IPS-20b (cell line): Measurements from ENCODE around the gene SEZ6L.

Experiments used
- H3K27ac ChIP-seq: one replicate; pipeline ENCODE4 v1.5.1; 2013; ENCODE audit warnings: low read length
- H3K27me3 ChIP-seq: 2 replicates; pipeline ENCODE4 v1.6.1; 2013; ENCODE audit warnings: mild to moderate bottlenecking, low read length, inconsistent platforms; ENCODE audit not compliant: insufficient read depth
- H3K36me3 ChIP-seq: 2 replicates; pipeline ENCODE4 v1.6.1; 2013; ENCODE audit warnings: low read depth, mild to moderate bottlenecking, inconsistent platforms, low read length, moderate library complexity; ENCODE audit not compliant: insufficient read depth
- H3K4me1 ChIP-seq: 2 replicates; pipeline ENCODE4 v1.6.1; 2013; ENCODE audit warnings: mild to moderate bottlenecking, control low read depth, inconsistent platforms, low read length, moderate library complexity; ENCODE audit not compliant: insufficient read depth
- H3K4me3 ChIP-seq: 2 replicates; pipeline ENCODE4 v1.5.1; 2013; ENCODE audit warnings: mild to moderate bottlenecking, low read length, inconsistent platforms
- H3K9ac ChIP-seq: 2 replicates; pipeline ENCODE4 v1.6.1; 2013; ENCODE audit warnings: low read depth, mild to moderate bottlenecking, inconsistent platforms, low read length, moderate library complexity
- H3K9me3 ChIP-seq: 2 replicates; pipeline ENCODE4 v1.6.1; 2013; ENCODE audit warnings: mild to moderate bottlenecking, low read depth, low read length, inconsistent platforms; ENCODE audit not compliant: insufficient read depth

SEZ6L gene

DNA sequence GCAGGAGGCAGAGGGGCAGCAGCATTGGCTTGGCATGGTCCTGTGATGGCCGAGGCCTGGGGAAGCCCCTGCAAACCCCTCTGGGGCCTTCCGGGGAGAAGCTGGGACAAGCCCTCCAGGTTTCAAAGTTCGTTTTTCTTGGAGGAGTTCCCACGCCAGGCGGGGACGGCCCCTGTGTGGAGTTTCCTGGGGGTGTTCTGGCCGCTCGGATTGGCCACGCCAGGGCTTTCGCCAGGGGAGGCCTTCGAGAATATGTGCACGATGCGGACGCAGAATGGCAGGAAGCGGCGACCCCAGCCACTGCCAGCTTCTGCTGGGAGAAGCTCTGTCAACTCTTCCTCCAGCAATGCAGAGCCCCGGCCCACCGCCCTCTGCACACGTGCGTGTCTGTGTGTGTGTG, 157.5 kb downstream of the SEZ6L start:
- no peaks in the 10 kb centered on the region; the same call in 1 of the 2 replicates for H3K27me3 ChIP-seq
- no peak overlapping the region for H3K9ac ChIP-seq
- no peaks in the 10 kb centered on the region for H3K36me3 ChIP-seq
- H3K27ac ChIP-seq = no peak overlapping the region
- H3K4me3 ChIP-seq = no peak overlapping the region
- no peaks in the 10 kb centered on the region for H3K9me3 ChIP-seq
- no peaks in the 10 kb centered on the region; the same call in 1 of the 2 replicates for H3K4me1 ChIP-seq

DNA sequence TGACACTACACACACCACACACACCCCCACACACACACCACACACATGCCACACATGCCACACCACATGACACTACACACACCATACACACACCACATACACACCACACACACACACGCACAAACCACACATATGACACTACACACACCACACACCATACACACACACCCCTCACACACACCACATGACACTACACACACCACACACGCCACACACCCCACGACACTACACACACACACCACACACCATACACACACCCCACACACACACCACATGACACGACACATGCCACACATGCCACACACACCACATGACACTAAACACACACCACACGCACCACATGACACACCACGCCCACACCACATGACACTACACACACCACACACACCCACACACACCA, 158.0 kb downstream of the SEZ6L start:
- H3K9me3 ChIP-seq = no peaks in the 10 kb centered on the region
- H3K27ac ChIP-seq = no peak overlapping the region
- H3K36me3 ChIP-seq = no peaks in the 10 kb centered on the region
- no peak overlapping the region for H3K4me3 ChIP-seq
- H3K9ac ChIP-seq = no peak overlapping the region
- H3K27me3 ChIP-seq = no peaks in the 10 kb centered on the region; the same call in 1 of the 2 replicates
- H3K4me1 ChIP-seq = no peaks in the 10 kb centered on the region

DNA sequence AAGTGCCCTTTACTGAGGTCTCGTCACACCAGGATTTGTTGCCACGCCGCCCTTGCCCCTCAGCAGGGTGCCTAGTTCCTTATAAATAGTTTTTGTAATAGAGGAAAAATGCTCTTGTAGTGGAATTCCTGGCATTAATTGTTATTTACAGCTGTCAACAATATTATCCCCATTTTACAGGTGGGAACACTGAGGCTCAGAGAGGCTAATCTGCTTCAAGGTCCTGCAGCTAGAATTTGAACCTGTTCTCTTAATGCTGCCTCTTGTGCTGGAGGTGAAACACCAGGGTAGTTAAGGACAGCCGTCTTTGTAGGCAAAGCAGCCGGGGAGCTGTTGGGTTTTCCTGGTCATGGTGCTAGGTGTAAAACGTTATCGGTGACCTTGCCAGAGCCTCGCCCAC, 159.0 kb downstream of the SEZ6L start:
- no peak overlapping the region for H3K4me3 ChIP-seq
- H3K27me3 ChIP-seq = peaks cover 4% of the 10 kb centered on the region
- H3K4me1 ChIP-seq = no peaks in the 10 kb centered on the region
- H3K9me3 ChIP-seq = no peaks in the 10 kb centered on the region
- H3K36me3 ChIP-seq = no peaks in the 10 kb centered on the region
- no peak overlapping the region for H3K27ac ChIP-seq
- H3K9ac ChIP-seq = no peak overlapping the region

DNA sequence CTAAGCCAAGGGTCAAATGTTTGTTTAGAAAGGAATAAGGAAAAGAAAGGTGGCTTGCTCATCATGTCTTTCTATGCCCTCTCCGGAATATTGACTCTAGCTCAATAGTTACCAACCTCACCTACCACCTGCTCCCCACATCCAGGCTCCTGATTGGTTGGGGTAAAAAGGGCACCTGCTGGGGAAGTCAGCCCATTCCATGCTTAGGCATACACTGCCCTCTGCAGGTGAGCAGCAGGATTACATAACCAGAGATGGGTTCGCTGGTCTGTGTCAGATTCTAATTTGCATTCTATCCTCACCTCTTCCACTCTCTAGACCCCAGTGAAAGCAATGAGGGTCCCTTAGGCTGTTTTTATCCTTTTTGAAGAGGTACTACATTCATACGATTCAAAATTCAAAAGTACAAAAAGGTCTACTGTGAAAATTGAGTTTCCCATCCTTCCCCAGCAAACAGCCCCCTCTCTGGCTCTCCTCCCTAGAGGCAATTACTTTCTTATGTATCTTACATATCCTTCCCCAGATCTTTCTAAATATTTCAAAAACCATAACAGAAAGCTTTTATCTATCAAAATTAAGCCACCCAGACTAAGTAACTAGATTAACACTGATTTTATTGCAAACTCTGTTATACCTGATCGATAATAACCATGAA, 161.8 kb downstream of the SEZ6L start:
- H3K27me3 ChIP-seq = peaks cover 31% of the 10 kb centered on the region
- H3K4me1 ChIP-seq = no peaks in the 10 kb centered on the region
- no peaks in the 10 kb centered on the region for H3K9me3 ChIP-seq
- no peak overlapping the region for H3K4me3 ChIP-seq
- no peak overlapping the region for H3K27ac ChIP-seq
- no peak overlapping the region for H3K9ac ChIP-seq
- no peaks in the 10 kb centered on the region for H3K36me3 ChIP-seq

DNA sequence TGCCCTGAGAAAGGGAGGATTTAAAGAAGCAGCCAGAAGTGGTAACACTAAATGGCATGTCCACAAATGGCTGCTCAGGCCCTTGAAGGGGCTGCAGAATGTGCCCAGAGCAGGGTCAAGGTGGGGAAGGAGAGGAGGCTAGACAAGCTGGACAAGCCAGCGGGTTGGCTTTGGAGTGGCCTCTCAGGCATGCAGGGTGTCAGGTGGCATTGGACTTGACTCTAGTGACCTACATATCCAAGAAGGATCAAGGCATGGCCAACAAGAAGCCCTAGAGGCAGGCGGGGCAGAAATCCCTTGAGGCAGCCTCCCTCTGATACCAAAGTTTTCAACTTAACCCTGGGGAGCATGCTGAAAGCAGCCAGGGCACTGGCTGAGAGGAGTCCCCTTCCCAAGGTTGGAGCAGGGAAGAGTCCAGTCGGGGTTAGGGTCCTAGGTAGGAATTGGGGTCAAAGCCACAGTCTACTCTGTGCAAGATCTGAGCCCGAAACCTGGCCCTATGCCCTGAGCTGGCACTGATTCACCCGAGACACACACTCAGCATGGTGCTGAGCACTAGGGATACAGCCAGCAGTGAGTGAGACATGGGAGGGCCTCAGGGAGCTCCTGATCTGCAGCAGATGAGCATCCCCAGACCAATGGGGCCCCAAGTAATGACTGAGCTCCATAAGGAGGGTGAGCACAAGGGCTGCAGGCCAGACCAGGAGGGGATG, 164.0 kb downstream of the SEZ6L start:
- Histone ChIP-seq H3K27ac (no peak overlapping the region), H3K9me3 (no peaks in the 10 kb centered on the region), H3K9ac (no peak overlapping the region), H3K4me3 (no peak overlapping the region), H3K36me3 (no peaks in the 10 kb centered on the region), H3K27me3 (peaks cover 42% of the 10 kb centered on the region), H3K4me1 (no peaks in the 10 kb centered on the region)

DNA sequence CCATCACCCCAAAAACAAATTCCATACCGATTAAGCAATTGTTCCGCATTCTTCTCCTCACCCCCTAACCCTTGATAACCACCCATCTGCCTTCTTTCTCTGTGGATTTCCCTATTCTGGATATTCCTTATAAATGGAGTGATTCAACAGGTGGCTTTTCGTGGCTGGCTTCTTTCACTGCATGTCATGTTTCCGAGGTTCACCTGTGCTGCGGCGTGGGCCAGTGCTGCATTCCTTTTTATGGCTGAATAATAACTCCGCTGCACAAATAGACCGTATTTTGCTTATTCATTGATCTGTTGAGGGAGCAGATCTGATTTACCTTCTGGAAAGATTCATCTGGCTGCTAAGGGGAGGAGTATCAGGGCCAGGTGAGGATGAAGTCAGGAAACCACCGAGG, 165.0 kb downstream of the SEZ6L start:
- Histone ChIP-seq H3K27me3 (peaks cover 42% of the 10 kb centered on the region), H3K9me3 (no peaks in the 10 kb centered on the region), H3K4me3 (no peak overlapping the region)

DNA sequence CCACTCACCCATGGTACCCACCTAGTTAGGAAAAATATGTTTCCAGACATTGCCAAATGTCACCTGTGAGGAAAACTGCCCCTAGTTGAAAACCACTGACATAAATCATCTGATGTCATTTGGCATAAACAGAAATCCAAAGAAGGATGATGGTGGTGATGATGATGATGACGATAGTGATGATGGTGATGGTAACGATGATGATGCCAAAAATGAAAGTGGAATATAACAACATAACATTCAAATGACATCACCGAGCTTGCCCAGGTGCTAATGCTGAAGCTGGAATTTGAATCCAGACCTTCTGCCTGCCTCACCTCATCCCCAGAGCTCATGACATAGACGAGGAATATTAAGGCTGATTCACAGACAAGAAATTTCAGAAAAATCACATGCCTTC, 167.5 kb downstream of the SEZ6L start:
- Histone ChIP-seq H3K27ac (no peak overlapping the region), H3K4me3 (no peak overlapping the region), H3K9me3 (no peaks in the 10 kb centered on the region), H3K4me1 (no peaks in the 10 kb centered on the region), H3K27me3 (peaks cover 45% of the 10 kb centered on the region), H3K36me3 (no peaks in the 10 kb centered on the region), H3K9ac (no peak overlapping the region)

More for the DNA sequence above, 165.0 kb downstream of the SEZ6L start:
- Histone ChIP-seq H3K36me3 (no peaks in the 10 kb centered on the region), H3K4me1 (no peaks in the 10 kb centered on the region), H3K27ac (no peak overlapping the region), H3K9ac (no peak overlapping the region)

DNA sequence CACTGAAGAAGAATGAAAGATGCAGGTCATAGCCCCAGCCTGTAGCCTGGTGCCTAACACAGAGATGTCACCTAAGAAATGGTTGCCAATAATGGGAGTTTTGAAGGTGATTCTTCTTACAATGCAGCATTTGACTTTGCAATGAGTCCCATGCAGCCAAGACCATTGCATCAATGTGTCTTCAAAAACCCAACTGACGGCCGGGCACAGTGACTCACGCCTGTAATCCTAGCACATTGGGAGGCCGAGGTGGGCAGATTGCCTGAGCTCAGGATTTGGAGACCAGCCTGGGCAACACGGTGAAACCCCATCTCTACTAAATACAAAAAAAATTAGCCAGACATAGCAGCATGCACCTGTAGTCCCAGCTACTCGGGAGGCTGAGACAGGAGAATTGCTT, 170.5 kb downstream of the SEZ6L start:
- Histone ChIP-seq H3K36me3 (no peaks in the 10 kb centered on the region), H3K27me3 (peaks cover 28% of the 10 kb centered on the region; the same call in 1 of the 2 replicates), H3K4me3 (no peak overlapping the region), H3K4me1 (no peaks in the 10 kb centered on the region), H3K27ac (no peak overlapping the region), H3K9me3 (no peaks in the 10 kb centered on the region), H3K9ac (no peak overlapping the region)

DNA sequence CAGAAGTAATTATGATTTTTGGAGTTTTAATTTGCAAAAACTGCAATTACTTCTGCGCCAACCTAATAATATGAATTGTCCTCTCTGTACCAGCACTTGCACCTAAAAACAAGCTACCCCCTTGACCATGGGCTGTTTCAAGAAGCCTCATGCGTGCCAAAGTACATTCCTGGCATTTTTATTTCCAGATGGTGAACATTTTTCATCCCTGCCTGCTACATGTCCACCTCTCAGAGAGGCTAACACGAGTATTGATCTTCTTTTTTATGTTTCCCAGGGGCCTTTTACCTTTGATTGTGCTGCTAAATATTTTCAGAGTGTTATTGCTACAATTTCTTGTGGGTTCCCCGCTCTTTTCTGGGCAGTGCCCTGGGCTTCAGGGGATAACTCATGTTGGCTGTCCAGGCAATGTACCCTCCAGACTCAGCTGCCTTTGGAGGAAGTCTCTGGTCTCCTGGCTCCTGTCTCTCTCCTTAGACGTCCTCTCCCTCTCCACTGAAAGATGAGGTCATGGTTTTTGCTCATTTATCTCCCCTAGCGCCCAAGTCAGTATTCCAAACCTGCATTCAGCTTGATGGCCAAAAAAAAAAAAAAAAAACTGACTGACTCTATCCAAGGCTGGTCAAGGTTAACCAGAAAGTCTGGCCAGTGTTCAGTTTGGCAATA, 173.6 kb downstream of the SEZ6L start:
- Histone ChIP-seq H3K27ac (no peak overlapping the region), H3K27me3 (0 out of 2 replicates have a peak, but pooled peaks cover 4% of the 10 kb centered on the region), H3K9me3 (no peaks in the 10 kb centered on the region), H3K9ac (no peak overlapping the region), H3K4me1 (no peaks in the 10 kb centered on the region), H3K4me3 (no peak overlapping the region), H3K36me3 (no peaks in the 10 kb centered on the region)

DNA sequence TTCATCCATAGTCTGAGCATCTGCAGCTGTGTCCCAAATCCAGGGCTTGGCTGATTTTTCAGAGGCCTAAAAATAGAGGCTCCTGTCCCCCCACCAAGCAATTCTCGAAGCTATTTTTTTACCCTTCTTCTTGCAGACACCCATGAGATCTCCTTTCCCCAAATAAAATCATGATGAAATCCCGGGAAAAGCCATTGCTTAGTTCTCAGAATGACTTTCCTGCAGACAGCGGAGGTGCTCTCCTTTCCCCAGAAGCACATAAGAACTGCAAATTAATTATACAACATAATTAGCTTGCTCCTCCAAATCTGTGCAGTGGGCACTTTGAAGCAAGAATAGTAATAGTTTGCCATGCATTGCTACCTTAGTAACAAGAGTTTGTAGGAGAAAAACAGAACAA, 176.2 kb downstream of the SEZ6L start:
- no peak overlapping the region for H3K27ac ChIP-seq
- no peak overlapping the region for H3K4me3 ChIP-seq
- no peaks in the 10 kb centered on the region for H3K36me3 ChIP-seq
- H3K27me3 ChIP-seq = 0 out of 2 replicates have a peak, but pooled peaks cover 2% of the 10 kb centered on the region
- H3K9me3 ChIP-seq = no peaks in the 10 kb centered on the region
- H3K9ac ChIP-seq = no peak overlapping the region
- no peaks in the 10 kb centered on the region for H3K4me1 ChIP-seq

DNA sequence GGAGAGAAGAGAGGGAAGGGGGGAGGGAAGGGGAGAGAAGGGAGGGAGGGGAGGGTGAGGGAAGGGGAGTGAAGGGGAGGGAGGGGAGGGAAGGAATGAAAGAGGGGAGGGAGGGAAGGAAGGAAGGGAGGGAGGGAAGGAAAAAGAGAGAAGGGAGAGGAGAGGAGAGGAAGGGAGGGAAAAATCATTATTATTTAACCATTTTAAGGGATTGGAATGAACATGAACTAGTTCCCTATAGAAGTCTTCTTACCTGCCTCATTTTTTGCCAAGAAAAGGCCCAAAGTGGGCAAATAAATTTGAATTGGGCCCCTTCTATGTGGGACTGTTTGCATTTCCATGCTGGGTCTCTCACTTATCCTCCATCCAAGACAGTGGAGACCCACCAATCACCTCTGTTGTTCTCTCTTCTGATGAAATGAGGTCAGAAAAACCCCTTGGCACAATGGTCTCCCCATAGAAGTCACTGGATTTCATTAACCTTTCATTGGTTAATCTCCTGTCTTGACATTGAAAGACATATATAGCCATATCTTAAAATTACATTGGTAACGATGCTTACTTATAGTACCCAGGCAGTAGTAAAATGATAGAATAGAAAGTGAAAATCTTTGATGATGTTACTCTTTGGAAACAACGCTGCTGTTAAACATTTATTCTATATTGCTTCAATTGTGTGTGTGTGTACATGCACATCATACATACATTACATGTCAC, 179.7 kb downstream of the SEZ6L start:
- H3K36me3 ChIP-seq = no peaks in the 10 kb centered on the region
- no peaks in the 10 kb centered on the region for H3K9me3 ChIP-seq
- H3K27ac ChIP-seq = no peak overlapping the region
- no peak overlapping the region for H3K9ac ChIP-seq
- H3K4me3 ChIP-seq = no peak overlapping the region
- H3K4me1 ChIP-seq = no peaks in the 10 kb centered on the region
- no peaks in the 10 kb centered on the region for H3K27me3 ChIP-seq
